Astrocyte (in vitro differentiated cells and primary cell): ENCODE data around the gene LYZL1. TPM values are rescaled to one million over a fixed set of nuclear protein-coding genes. Genes with fewer than 3 reads are reported as not detected.
"Not testable (repeated sequence)": the region's sequence is repeated elsewhere in the genome, so short reads cannot be mapped to it uniquely, and the experiment has no call there.

Experiments used
- DNase-seq: peaks from one replicate; pipeline ENCODE4 v3.0.0-alpha.2; 2010; ENCODE audit warnings: low read depth
- FAIRE-seq: peaks from 2 replicates; lab custom pipeline; 2011; peaks lifted over from hg19 to GRCh38; lab: Jason Lieb, UNC
- H2AFZ ChIP-seq: 2 replicates; pipeline ENCODE4 v1.6.0; 2012; ENCODE audit warnings: low read depth, low read length, inconsistent platforms
- H3K27ac ChIP-seq: 2 replicates; pipeline ENCODE4 v1.5.1; 2011; ENCODE audit warnings: low read depth, low read length, inconsistent platforms
- H3K27me3 ChIP-seq: 2 replicates; pipeline ENCODE4 v1.6.0; 2011; ENCODE audit warnings: low read length, inconsistent platforms; ENCODE audit not compliant: insufficient read depth
- H3K36me3 ChIP-seq: 2 replicates; pipeline ENCODE4 v1.5.1; 2011; ENCODE audit warnings: low read length, inconsistent platforms; ENCODE audit not compliant: insufficient read depth
- H3K4me1 ChIP-seq: 2 replicates; pipeline ENCODE4 v1.5.1; 2011; ENCODE audit warnings: low read length, inconsistent platforms; ENCODE audit not compliant: insufficient read depth
- H3K4me2 ChIP-seq: 2 replicates; pipeline ENCODE4 v1.6.0; 2012; ENCODE audit warnings: low read length, inconsistent platforms
- H3K4me3 ChIP-seq: 2 replicates; pipeline ENCODE4 v1.5.1; 2011; ENCODE audit warnings: low read depth, mild to moderate bottlenecking, low read length, inconsistent platforms; ENCODE audit not compliant: insufficient read depth
- H3K79me2 ChIP-seq: 2 replicates; pipeline ENCODE4 v1.6.0; 2012; ENCODE audit warnings: mild to moderate bottlenecking, low read length, inconsistent platforms; ENCODE audit not compliant: insufficient read depth
- H3K9ac ChIP-seq: 2 replicates; pipeline ENCODE4 v1.6.0; 2012; ENCODE audit warnings: mild to moderate bottlenecking, low read length, inconsistent platforms
- H3K9me3 ChIP-seq: 2 replicates; pipeline ENCODE4 v1.5.1; 2012; ENCODE audit warnings: low read depth, mild to moderate bottlenecking, low read length, inconsistent platforms; ENCODE audit not compliant: insufficient read depth
- H4K20me1 ChIP-seq: 2 replicates; pipeline ENCODE4 v1.6.0; 2012; ENCODE audit warnings: low read length, inconsistent platforms; ENCODE audit not compliant: insufficient read depth
- H3K27ac Mint-ChIP-seq: one replicate; pipeline ENCODE4 v1.8.0; 2021; ENCODE audit warnings: mild to moderate bottlenecking, mixed read lengths; ENCODE audit not compliant: unreplicated experiment
- H3K27me3 Mint-ChIP-seq: one replicate; pipeline ENCODE4 v1.8.0; 2021; ENCODE audit warnings: low read depth, mixed read lengths; ENCODE audit not compliant: unreplicated experiment
- H3K36me3 Mint-ChIP-seq: one replicate; pipeline ENCODE4 v1.8.0; 2021; ENCODE audit warnings: low read depth, mixed read lengths; ENCODE audit not compliant: unreplicated experiment
- H3K4me1 Mint-ChIP-seq: one replicate; pipeline ENCODE4 v1.8.0; 2021; ENCODE audit warnings: low read depth, mixed read lengths; ENCODE audit not compliant: unreplicated experiment
- H3K4me3 Mint-ChIP-seq: one replicate; pipeline ENCODE4 v1.8.0; 2021; ENCODE audit warnings: mild to moderate bottlenecking, moderate library complexity, mixed read lengths; ENCODE audit not compliant: unreplicated experiment
- H3K9me3 Mint-ChIP-seq: one replicate; pipeline ENCODE4 v1.8.0; 2021; ENCODE audit warnings: mild to moderate bottlenecking, mixed read lengths; ENCODE audit not compliant: unreplicated experiment
- CTCF ChIP-seq: IDR thresholded peaks from 2 replicates; pipeline ENCODE4 v1.5.1; 2011; ENCODE audit warnings: low read depth, mild to moderate bottlenecking, inconsistent platforms, low read length, moderate library complexity; ENCODE audit not compliant: insufficient read depth
- EZH2 ChIP-seq: IDR thresholded peaks from 2 replicates; pipeline ENCODE4 v1.6.1; 2012; ENCODE audit warnings: mild to moderate bottlenecking, low read length, inconsistent platforms; ENCODE audit not compliant: insufficient read depth
- total RNA-seq: library from RNA; stranded (reverse); gene quantifications from 2 replicates; pipeline ENCODE4 v1.2.1, GENCODE V29; 2021

The LYZL1 gene
- total RNA-seq, 1 donor from 2014 or later = not detected

DNA sequence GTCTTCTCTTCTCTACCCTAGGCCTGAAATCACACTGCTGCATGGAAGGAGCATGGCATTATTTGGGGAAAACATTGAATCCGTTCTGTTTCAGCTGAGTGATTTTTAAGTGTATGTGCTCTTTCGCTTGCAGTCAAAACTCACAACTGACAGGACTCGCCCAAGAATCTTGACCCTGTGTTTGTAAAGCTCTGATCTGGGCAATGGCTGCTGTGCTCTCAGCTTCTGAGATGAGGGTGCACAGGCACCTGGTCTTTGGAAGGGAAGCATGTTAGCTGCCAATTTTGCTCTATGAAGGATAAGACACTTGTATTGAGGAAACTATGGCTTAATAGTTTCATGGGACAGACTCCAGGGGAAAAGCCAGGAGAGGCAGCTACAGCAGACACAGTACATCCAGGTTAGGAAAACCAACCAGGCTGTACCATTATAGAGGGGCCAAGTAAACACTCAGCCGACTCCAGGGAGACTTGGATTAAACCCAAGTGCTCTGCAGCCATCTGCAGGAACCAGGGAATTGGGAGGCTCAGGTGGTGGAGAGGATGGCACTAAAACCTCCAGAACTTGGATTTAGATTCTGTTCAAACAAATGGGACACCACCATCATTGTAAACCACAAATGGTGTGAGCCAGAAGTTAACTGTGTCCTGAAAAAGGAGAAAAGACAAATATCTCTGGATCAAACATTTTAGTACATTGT is 43.3 kb downstream of the LYZL1 start:
- H3K4me1 Mint-ChIP-seq = peaks cover 10% of the 10 kb centered on the region
- peaks cover 8% of the 10 kb centered on the region for H3K9me3 Mint-ChIP-seq
- Histone ChIP-seq H3K4me2 (no peak overlapping the region), H3K27ac (no peak overlapping the region), H3K9ac (no peak overlapping the region), H3K9me3 (no peaks in the 10 kb centered on the region), H3K4me3 (no peak overlapping the region), H3K79me2 (no peaks in the 10 kb centered on the region), H2AFZ (no peak overlapping the region), H3K36me3 (no peaks in the 10 kb centered on the region), H3K27me3 (no peaks in the 10 kb centered on the region), H4K20me1 (no peaks in the 10 kb centered on the region), H3K4me1 (no peaks in the 10 kb centered on the region)
- H3K36me3 Mint-ChIP-seq = no peaks in the 10 kb centered on the region
- H3K27me3 Mint-ChIP-seq = peaks cover 3% of the 10 kb centered on the region
- H3K27ac Mint-ChIP-seq = peak overlapping the region; percentile 28
- no peak overlapping the region for H3K4me3 Mint-ChIP-seq
- DNase-seq (no peak), FAIRE-seq (no peak)
- TF ChIP-seq CTCF (no peak), EZH2 (no peak)

- Mint-ChIP-seq H3K27me3 (peaks cover 3% of the 10 kb centered on the region), H3K9me3 (peaks cover 10% of the 10 kb centered on the region), H3K4me1 (peaks cover 10% of the 10 kb centered on the region), H3K27ac (no peak overlapping the region), H3K36me3 (no peaks in the 10 kb centered on the region), H3K4me3 (no peak overlapping the region)
- Histone ChIP-seq H3K27ac (no peak overlapping the region), H3K9me3 (no peaks in the 10 kb centered on the region), H3K4me3 (no peak overlapping the region), H3K36me3 (no peaks in the 10 kb centered on the region), H3K4me2 (no peak overlapping the region), H3K4me1 (no peaks in the 10 kb centered on the region), H3K27me3 (no peaks in the 10 kb centered on the region), H3K9ac (no peak overlapping the region), H3K79me2 (no peaks in the 10 kb centered on the region), H4K20me1 (no peaks in the 10 kb centered on the region), H2AFZ (no peak overlapping the region)
- DNase-seq (no peak), FAIRE-seq (no peak)
- no peak for TF ChIP-seq EZH2
- no peak for TF ChIP-seq CTCF
These were observed 43.9 kb downstream of the LYZL1 start for GRCh38 chr10:29332761-29333148.

DNA sequence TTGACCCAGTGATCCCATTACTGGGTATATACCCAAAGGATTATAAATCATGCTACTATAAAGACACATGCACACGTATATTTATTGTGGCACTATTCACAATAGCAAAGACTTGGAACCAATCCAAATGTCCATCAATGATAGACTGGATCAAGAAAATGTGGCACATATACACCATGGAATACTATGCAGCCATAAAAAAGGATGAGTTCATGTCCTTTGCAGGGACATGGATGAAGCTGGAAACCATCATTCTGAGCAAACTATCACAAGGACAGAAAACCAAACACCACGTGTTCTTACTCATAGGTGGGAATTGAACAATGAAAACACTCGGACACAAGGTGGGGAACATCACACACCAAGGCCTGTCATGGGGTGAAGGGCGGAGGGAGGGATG is 48.7 kb downstream of the LYZL1 start:
- DNase-seq, H3K4me2 ChIP-seq, H3K9me3 ChIP-seq, H4K20me1 ChIP-seq, H2AFZ ChIP-seq, H3K4me1 ChIP-seq, H3K36me3 Mint-ChIP-seq, H3K4me3 Mint-ChIP-seq, H3K4me3 ChIP-seq, FAIRE-seq, H3K4me1 Mint-ChIP-seq, H3K79me2 ChIP-seq, H3K27ac Mint-ChIP-seq, H3K27ac ChIP-seq, H3K9ac ChIP-seq, H3K36me3 ChIP-seq, H3K27me3 ChIP-seq: not testable (repeated sequence)
- peaks cover 16% of the 10 kb centered on the region for H3K9me3 Mint-ChIP-seq
- peaks cover 10% of the 10 kb centered on the region for H3K27me3 Mint-ChIP-seq
